Stomach (tissue), 4 donors: ENCODE data around the gene TMPRSS11F.

Experiments
- CTCF ChIP-seq, 7 experiments: fragments of 450-650 bp in 4 of 7; fragments of 200-600 bp in 3 of 7; sonication (generic) in 3 of 7; IDR thresholded peaks; one replicate each; pipeline ENCODE4 v1.5.1; 2016 to 2019; ENCODE audit warnings: antibody characterized with exemption in 7 of 7, control low read depth in 2 of 7, mild to moderate bottlenecking in 1 of 7
- POLR2A ChIP-seq, 4 donors: fragments of 450-650 bp; IDR thresholded peaks; one replicate each; pipeline ENCODE4 v1.6.1; 2016; ENCODE audit warnings: antibody characterized with exemption in 4 of 4, control low read depth in 2 of 4, mild to moderate bottlenecking in 1 of 4, moderate library complexity in 1 of 4
- POLR2AphosphoS5 ChIP-seq, 3 donors: sonication (generic); formaldehyde crosslinking; IDR thresholded peaks; one replicate each; pipeline ENCODE4 v1.6.1; 2016; ENCODE audit warnings: antibody characterized with exemption in 3 of 3

DNA sequence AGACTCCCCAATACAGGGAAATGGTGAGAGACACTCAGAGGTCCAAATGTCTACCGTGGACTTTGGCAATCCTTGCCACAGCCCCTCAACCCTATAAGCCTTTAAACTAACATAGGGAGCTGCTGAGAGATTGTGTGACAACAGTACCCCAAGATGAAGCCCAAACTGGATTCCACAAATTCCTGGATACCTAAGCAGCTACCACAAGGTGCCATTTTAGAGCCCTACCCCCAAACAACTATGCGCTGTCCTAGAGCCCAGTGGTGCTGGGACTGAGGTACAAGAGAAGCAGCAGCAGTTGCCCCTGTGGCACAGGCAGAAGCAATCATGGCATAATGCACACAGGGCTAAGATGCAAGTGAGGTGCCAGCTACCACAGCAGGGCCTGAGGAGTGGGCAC, 2.7 kb upstream of the TMPRSS11F start:
- TF ChIP-seq CTCF (IDR thresholded peaks at IDR 0.05) (no peak), POLR2AphosphoS5 (IDR thresholded peaks at IDR 0.05) (no peak), POLR2A (IDR thresholded peaks at IDR 0.05) (no peak)
